Measurements from ENCODE around the gene DIAPH2.

Gene DIAPH2

DNA sequence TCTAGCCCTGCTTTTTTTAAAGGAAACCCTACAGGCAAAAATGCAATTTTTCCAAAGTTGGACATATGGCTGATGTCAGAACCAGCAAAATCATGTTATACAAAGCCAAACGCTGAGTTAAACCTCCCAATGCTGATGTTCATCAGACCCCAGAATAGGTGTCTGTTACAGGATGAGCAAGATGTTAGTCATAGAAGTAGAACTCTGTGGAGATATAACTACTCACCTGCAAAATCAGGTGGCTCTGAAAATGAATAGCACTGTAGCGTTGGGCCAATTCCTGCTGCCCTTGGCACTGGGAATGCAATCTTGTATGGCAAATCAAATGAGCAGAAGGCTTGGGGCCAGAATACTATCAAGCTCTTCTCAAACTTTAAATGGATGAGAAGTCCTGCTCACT, 833.1 kb downstream of the DIAPH2 start:
- DNase-seq, result no peak

DNA sequence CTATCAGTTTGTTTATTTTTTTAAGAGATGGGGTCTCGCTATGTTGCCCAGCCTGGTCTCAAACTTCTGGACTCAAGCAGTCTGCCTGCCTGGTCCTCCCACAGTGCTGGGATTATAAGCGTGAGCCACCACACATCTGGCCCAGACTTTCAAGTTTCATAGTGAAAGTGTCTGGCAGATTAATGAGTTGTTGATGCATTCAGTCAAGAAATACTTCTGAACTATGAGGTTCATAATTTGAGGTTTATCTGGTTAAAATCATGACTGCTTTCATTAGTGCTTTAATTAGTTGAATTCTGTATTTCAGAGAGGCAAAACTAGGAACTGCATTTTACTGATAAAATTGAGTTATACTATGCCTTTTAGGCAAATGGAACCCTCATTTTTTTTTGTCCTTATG, 837.7 kb downstream of the DIAPH2 start:
- DNase-seq, result no peak

DNA sequence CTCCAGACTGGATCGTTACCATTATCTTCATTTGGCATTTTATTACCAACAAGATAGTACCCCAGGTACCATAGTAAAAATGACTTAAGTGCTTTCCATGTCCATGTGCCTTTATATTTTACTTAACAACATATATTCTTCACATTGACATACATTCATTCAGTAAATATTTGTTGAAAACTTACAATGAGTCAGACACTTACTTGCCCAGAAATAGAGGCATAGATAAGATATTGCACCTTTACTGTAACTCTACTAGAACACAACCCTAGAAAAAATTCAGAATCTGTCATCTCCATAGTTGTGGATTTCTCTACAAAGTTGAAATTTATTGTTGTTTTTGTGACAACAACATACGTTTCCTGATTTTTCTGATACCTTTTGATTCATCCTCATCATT, 839.7 kb downstream of the DIAPH2 start:
- no peak for DNase-seq

DNA sequence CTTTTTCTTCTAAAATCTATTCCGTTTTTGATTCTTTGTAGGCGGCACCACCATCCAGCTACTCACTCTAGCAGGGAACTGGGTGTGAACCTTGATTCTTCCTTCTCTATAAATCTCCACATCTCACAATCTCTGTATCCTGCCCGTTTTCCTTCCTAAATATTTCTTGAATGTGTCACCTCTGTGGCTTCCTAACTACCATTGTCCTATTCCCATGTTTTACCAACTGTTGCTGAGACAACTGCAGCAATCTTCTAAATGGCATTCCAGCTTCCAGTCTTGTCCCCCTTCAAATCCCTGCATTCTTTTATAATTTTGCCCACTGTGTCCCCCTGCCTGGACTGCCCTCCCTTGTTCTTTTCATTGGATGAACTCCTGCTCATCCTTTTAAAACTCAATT, 840.4 kb downstream of the DIAPH2 start:
- no peak for DNase-seq

DNA sequence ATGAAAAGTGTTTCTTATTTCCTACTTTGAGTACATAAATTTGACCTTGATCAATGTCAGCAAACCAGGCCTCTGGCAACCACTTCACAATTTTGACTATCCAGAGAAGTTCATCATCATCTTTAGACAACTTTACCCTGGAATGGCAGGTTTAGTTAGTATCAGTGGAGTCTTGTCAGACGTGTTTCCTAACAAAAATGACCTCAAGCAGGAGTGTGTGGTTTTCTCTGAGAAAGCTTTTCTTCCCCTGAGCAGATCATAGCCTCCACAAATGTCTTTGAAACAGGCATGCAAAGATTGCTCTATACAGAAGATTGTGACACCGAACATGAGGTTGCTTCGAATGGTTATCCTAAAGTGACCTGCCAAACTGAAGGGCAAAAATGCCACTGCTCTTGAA, 841.3 kb downstream of the DIAPH2 start:
- no peak for DNase-seq

DNA sequence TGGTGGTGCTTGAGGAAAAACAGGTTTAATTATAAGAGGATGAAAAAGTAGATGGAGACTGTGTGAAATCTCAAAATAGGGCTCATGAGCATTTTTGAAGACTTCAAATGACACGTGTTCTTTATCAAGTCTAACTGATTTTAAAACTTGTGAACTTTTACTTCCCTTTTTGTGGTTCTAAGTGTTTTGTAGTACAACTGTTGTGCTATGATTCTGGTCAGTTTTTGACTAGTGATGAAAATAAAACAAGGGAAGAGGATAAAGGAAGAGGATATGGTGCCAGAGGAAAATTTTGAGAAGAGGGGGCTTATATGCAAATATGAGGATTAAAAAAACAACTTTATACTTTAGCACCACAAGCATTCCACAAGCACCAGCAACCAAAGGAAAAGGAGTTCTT, 843.1 kb downstream of the DIAPH2 start:
- no peak for DNase-seq

DNA sequence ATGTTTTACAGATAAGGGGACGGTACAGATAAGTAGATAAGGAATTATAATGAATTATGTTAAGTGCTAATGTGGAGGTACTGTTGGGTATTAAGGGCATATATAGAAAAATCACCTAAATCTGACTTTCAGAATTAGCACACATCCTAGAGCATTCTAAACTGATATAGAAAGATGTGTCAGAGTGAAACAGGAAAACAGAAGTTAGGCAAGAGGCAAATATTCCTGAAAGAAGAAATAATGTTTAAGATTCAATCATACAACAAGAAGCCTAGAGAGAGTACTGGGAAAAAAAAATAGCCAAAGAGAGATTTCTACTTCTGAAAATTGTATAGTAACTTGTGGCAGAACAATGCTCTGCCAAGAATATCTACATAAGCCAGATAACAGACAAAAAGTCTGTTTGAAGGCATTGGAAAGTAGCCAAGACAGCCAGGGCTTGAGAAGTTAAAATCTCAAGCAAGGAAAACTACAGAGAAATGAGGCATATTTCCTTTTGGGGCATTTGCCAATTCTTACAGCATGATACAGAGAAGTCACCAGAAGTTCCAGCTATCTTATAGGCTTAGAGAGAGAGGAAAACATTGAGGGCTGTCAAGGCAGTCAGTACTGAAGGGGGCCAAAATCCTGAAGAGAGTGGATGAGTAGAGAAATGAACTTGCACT, 845.0 kb downstream of the DIAPH2 start:
- no peak for DNase-seq

DNA sequence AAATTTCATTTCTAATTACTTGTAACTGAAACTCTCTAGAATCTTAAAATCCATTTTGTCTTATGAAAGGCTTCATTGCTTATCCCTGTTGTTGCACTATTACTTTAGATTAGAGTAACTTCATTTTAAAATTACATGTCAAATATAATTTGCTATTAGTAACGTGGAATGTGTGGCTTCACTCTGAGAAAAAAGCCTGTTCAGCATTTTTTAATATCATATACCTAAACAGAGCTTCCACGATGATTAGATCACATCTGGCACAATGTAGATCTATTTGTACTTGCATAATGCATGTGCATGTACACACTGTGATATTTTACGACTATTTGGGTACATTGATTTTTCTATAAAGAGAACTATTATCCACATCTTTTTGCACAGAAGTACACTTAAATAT, 847.2 kb downstream of the DIAPH2 start:
- no peak for DNase-seq

DNA sequence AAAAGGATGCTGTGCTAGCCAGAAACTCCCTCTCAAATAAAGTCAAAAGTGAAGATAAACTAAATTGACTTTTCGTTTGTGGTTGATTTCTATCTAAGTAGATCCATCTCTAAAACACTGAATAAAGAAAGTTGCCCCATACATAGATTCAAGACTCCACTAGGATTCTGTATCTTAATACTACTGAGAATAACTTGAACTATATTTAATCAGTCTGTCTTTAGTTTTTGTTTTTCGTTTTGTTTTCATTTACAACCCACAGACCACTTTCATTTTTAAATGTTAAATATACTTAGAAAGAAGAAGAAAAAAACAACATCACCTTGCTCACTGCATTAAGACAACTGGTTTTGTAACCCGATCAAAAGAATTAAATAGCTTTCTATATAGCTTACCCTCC, 854.1 kb downstream of the DIAPH2 start:
- DNase-seq, result no peak

DNA sequence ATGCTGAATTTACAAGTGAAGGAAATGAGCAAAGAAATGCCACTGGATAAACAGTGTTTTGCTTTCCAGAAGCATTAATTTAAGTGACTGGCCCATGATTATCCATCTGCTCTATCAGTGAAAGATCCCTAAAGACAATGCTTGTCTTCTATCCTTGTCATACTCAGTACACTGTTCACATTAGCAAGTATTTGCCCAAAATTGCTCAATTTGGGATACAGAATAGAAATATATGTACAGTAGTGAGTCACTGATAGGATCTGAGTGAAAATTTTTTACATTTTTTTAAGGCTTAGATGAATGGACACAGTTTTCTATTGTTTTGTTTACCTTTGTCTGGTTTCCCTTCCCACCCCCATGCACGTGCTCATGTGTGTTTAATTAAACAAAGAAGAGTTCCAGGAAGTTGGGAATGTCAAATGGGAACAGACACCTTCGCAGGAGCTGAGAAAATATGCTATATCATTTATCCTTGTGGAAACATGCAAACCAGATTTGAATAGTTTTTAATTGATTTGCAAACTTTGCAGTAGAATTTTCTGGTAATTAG, 855.4 kb downstream of the DIAPH2 start:
- DNase-seq, result no peak

DNA sequence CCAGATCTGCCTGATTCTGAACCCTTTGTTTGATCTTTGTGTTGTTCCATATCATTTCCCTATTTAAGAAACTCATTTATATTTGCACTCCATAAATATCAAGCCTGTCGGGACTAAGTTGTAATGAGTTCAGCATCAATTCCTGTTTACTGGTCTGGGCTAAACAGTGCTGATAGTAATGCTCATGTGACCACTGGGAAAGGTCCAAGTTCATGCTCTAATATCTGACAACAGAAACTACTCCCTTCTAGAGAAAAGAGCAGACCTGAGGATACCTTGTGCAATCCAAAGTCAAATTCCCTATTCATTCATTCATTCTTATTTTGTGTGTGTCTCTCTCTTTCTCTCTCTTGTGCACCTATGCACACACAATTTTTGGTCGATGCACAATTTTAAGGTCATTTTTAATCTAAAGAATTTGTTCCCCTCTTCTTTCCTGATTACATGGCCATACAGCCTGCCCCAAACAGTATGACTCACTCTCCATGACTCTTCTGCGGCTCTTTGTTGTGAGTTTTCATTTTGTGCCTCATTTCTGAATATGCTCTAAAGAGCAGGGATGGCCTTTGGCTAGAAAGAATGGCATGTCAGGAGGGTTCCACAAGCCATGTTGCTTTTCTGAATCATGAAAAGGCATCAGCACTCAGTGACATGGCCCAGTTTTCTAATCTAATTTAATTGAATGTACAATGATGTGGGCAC, 863.4 kb downstream of the DIAPH2 start:
- DNase-seq, result no peak

DNA sequence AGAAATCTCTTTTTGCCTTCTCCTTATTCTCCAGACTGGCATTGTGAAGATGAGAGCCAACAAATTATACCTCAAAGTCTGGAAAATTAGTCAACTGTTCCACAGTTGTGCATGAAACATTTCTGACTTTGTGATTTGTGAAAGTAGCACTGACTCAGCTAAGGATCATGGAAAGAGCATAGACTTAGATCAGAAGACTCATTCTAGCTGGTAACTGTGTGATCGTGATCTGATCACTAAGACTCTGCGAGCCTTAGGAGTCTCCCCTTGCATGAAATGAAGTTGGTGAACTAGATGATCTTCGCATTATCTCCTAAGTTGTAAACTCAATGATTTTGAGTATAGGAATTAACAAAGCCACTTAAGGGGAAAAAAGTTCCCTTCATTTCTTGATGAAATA, 867.2 kb downstream of the DIAPH2 start:
- no peak for DNase-seq

DNA sequence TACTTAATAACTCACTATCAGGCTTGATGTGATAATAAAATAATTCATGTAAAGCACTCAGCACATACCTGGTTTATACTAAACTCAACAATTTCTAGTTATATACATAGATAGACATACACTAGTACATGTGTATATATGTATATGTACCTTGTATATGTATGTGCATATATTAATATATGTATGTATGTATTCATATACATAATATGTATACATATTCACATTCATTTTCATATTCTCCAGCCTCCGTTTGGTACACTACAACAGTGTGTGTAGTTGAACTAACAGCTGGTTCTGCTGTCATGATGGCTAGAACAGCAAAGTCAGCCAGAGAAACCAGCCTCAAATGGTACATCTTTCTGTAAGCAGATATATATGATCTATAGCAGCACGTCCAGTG, 869.2 kb downstream of the DIAPH2 start:
- DNase-seq, result no peak

DNA sequence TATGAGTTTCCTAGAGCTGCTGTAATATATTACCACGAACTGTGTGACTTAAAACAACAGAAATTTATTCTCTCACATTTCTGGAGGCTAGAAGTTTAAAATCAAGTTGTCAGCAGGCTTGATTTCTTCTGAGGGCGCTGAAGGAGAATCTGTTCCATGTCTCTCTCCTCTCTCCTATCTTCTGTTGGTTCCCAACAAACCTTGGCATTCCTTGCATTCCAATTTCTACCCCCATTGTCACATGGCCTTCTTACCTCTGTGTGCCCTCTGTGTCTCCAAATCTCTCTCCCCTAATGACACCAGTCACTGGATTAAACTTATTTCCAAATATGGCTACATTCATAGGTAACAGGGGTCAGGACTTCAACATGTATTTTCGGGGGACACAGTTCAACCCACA, 871.7 kb downstream of the DIAPH2 start:
- no peak for DNase-seq

DNA sequence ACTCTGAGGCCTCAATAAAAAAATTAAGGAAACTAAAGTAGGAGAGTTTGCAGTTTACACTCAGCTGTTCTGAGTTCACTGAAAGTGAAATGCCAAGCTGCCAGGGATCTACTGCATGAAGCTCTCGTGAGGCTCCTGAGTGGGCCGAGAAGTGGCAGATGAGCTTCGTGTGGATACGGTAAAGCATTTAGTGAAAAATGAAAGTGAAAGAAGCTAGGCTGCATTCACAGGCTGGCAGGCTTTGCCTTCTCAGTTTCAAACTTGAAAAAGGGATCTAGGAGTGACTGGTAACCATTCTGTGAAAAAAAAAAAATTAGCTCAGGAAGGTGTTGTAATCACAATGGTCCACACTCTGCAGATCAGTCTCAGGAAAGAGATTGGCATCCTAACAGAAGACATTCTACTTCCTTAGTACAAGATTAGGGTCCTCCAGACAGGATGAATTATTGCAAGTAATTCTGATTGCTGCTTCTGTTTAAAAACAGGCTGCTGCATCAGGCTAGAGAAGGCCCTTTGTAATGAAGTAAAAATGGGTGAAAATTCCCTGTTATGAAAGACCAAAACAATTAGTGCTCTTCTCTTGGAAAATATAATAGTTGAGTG, 879.0 kb downstream of the DIAPH2 start:
- no peak for DNase-seq

DNA sequence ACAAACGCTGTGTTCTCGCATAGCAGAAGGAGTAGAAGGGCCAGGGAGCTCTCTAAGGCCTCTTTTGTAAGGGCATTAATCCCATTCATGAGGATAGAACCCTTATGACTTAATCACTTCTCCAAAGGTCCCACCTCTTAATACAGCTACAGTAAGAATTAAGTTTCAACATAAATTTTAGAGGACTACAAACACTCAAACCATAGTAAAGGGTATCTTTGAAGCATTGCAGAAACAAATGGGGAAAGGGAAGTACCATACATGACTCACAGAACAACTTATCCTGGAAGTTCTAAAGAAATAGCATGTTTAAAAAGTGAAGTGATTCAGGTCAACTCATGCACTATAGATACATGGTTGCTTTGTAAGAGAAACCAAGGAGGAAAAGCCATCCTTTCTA, 879.9 kb downstream of the DIAPH2 start:
- no peak for DNase-seq

DNA sequence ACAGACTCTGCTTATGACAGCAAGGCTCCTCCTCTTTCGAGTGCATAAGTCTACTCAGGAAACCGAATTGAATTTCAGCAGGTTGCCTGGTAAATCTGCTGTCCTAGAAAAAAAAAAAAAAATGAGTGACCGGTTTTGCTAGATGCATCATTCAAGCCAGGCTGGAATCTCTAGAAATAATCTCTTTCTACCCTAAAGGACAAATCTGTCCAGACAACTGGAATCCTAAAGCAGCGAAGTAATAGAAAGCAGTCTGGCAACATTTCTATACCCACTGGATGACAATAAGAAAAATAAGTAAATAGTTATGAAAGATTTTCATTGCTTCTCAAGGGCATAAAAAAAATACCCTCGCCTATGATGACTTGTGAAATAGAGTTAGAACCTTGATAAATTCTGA, 902.5 kb downstream of the DIAPH2 start:
- DNase-seq, result no peak

DNA sequence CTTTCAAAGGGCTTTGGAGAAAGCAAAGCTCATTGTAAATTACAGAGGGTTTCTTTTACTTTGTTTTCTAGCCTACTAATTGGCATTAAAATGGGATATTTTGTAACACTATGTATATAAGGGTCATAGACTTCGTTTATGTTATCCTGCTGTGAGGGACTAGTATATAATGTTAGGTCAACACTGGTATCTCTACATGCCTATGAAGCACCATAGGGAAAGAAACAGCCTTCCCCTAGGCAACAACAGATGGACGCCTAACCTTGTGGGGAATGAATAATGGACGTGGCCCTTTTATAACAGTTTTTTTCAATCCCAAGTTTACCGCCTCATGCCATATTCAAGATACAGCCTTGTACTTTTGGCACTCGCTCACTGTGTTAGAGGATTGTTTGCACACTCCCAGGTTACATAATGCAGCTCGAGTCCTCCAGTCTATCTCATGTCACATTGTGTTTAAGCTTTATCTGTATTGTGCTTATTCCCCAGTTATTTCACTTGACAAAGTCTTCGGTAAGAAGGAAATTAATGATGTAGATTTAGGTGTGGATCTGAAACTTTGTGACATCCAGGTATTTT, 910.1 kb downstream of the DIAPH2 start:
- DNase-seq, result no peak

DNA sequence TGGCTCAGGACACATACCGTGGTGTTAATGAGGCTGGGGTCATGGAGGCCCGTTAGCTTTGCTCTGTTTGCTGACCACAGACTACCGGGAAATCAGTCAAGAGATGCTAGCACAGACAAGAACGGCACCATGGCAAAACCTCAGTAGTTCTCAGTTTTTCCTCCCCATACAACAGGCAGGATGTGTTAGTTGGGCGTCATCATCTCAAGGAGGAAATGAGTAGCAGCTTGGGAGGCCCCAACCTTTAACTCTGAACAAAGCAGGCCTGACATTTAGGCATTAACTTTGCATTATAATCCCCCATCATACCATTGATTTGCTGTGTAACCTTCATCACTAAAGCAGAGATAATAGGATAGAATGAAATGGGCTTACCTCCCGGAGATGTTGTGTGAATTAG, 913.3 kb downstream of the DIAPH2 start:
- no peak for DNase-seq

DNA sequence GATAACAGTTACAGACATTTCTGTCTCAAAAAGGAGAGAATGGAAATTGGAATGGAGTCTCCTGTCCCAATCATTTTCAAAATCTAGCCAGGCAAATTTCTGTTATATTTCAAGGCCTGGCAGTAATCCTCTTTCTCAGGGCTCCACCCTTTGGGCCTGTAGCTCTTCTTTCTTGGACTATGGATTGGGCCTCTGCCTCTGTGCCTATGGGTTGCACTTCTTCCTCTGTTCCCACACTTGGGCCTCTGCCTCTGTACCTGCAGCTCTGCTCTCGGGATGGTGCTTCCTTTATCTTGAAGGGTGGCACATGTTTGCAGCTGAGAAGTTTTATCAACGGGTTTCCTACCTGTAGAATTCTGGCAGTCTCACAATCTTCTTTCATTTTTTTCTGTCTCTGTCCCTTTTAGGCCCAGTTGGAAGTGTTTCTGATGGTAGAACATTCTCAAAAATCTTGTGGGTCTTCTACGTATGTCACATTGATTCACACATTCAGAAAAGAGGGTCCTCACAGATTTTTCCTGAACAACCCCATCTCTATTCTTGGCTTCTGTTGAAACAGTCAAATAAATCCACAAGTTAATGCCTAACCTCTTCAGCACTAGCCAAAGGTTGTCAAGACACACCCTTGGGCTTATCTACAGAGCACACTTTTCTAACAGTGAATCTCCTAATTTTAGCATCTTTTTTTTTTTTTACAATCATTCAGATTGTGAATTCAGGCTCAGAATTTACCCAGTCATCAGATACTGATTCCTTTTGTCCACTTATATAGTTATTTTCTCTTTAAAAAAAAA, 918.0 kb downstream of the DIAPH2 start:
- DNase-seq, result no peak

DNA sequence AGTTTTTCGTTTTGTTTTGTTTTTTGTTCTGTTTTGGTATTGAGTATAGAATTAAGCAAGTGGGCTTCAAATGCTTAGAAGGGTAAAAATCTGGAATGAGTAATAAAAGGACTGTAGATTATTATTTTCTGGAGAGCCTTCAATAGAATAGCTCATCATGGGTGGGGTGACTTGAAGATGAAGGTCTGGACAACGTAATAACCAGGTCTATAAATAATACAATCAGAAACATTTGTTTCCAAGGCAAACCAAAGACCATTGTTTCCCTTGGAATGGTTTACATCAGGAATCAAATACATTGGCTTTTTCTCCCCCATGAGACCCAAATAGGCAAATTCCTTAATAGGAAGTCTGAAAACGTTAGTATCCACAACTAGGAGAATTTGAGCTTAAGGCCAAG, 920.6 kb downstream of the DIAPH2 start:
- no peak for DNase-seq

DNA sequence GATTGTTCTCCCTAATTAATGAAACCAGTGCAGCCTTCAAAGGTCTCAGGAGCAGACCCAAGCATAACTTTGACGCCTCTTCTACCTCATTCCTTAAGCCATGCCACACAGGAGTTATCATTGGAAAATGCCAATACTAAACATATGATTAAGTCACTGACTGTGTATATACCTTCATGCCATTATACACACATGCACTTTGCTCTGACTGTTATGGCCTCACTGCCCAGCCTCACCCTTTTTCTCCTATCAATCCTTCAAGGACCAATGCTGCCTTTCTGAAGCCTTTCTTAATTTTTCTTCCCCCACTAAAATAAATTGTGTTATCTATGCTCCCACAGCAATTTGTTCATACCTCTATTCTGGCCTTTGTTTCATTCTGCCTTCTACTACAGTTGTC, 924.7 kb downstream of the DIAPH2 start:
- DNase-seq, result no peak

DNA sequence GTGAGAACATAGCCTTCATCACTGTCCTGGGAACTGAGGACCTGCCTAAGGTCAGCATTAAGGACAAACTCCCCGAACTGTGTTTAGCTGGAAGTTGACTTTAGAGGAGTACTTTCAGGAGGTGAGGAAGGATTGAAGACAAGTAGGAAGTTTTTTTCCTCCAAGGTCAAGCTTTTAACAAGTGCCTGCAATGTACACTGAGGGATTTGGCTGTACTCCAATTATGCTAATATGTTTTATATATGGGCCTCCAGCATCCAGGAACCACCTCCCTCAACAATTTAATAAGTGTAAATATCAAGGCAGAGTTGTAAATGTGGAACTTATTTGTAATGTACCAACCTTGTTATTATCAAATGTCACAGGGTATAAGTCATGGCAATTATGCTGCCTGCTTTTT, 925.3 kb downstream of the DIAPH2 start:
- no peak for DNase-seq
